Lung (tissue), 16 donors: ENCODE data around the gene GIT1. TPM values are rescaled to one million over a fixed set of nuclear protein-coding genes. Genes with fewer than 3 reads are reported as not detected.
A peak's percentile ranks its signal among the peaks of the same experiment; 100 is the strongest.

Source experiments
- ATAC-seq: fragments of 200-7000 bp; cut with Tn5 transposase; one replicate; pipeline ENCODE4 v1.9.1; 2020; ENCODE audit warnings: moderate number of reproducible peaks; ENCODE audit not compliant: insufficient read depth, low FRiP score
- DNase-seq, 3 donors: peaks; one replicate each; pipeline ENCODE4 v3.0.0-alpha.2; 2013 to 2017
- H3K27ac ChIP-seq, 2 donors: one replicate each; pipeline ENCODE4 v1.5.1; 2013; ENCODE audit warnings: mild to moderate bottlenecking in 2 of 2, moderate library complexity in 2 of 2, control low read depth in 1 of 2, inconsistent platforms in 1 of 2, low read depth in 1 of 2, low read length in 1 of 2
- H3K27me3 ChIP-seq, 3 donors: one replicate each; pipeline ENCODE4 v1.5.1; 2013; ENCODE audit warnings: low read length in 2 of 3; ENCODE audit not compliant: control insufficient read depth in 3 of 3, insufficient read depth in 3 of 3
- H3K36me3 ChIP-seq, 4 donors: one replicate each; pipeline ENCODE4 v1.5.1; 2013; ENCODE audit warnings: low read length in 4 of 4, mild to moderate bottlenecking in 1 of 4, moderate library complexity in 1 of 4; ENCODE audit not compliant: control insufficient read depth in 4 of 4, insufficient read depth in 4 of 4
- H3K4me1 ChIP-seq, 5 donors: one replicate each; pipeline ENCODE4 v1.5.1; 2013; ENCODE audit warnings: low read length in 5 of 5, mild to moderate bottlenecking in 2 of 5, moderate library complexity in 1 of 5; ENCODE audit not compliant: control insufficient read depth in 5 of 5, insufficient read depth in 5 of 5
- H3K4me3 ChIP-seq: one replicate; pipeline ENCODE4 v1.5.1; 2013; ENCODE audit warnings: mild to moderate bottlenecking, control low read depth, moderate library complexity
- H3K9ac ChIP-seq, 2 donors: one replicate each; pipeline ENCODE4 v1.5.1; 2013; ENCODE audit warnings: low read length in 2 of 2, control low read depth in 1 of 2; ENCODE audit not compliant: insufficient read depth in 1 of 2
- H3K9me3 ChIP-seq, 4 donors: one replicate each; pipeline ENCODE4 v1.5.1; 2013; ENCODE audit warnings: low read length in 3 of 4, mild to moderate bottlenecking in 1 of 4, moderate library complexity in 1 of 4; ENCODE audit not compliant: control insufficient read depth in 4 of 4, insufficient read depth in 3 of 4
- WGBS, 2 donors: extraction: QIAGEN DNeasy Blood & Tissue Kit; methylation state at CpG; one replicate each; pipeline ENCODE4 v1.1.7; 2013; 5-methylcytosine and 5-hydroxymethylcytosine counted together
- long read RNA-seq, 5 donors: transcript quantifications; one replicate each; lab custom pipeline, GENCODE V29; 2026
- polyA plus RNA-seq, 2 donors: library from polyadenylated mRNA; stranded (reverse); fragments of 200-250 nt; gene quantifications; one replicate each; pipeline ENCODE4 v1.2.1, GENCODE V29; 2013
- total RNA-seq, 2 donors: library from RNA; depleted of rRNA in 1 of 2; stranded (reverse); fragments of >200 nt in 1 of 2; gene quantifications; one replicate each; pipeline ENCODE4 v1.2.1, GENCODE V29; 2014 to 2021
- TF ChIP-seq, protein P1 (sequence below): IDR thresholded peaks from 2 replicates; pipeline ENCODE4 v1.5.1; 2012; ENCODE audit warnings: mild to moderate bottlenecking; ENCODE audit errors: control extremely low read depth, extremely low read depth
- donor health status: control.
- donor health status: control.
- donor health status: Bipolar disorder and iron deficiency.
- donor health status: healthy.
- donor health status: DM: yes; HTN: yes; CAD: no.

Gene GIT1
- 10 to 100 TPM; 44.0 to 49.9 TPM for total RNA-seq
- 10 to 100 TPM; 29.8 to 38.4 TPM for polyA plus RNA-seq
- long read RNA-seq, donor 1, transcript GIT1-201 (20 exons, 3,768 nt): major isoform, 9 of 10 reads
- long read RNA-seq, donor 1, partial matches to known transcripts: 0 of 10 reads
- long read RNA-seq, donor 1, other reads (novel, unspliced or antisense): 0 of 10 reads
- long read RNA-seq, donor 2, partial matches to known transcripts: 0 of 3 reads
- long read RNA-seq, donor 2, other reads (novel, unspliced or antisense): 0 of 3 reads
- long read RNA-seq, donor 3, partial matches to known transcripts: 0 of 1 reads
- long read RNA-seq, donor 3, other reads (novel, unspliced or antisense): 0 of 1 reads
- long read RNA-seq, donor 4, partial matches to known transcripts: 0 of 3 reads
- long read RNA-seq, donor 4, other reads (novel, unspliced or antisense): 0 of 3 reads
- long read RNA-seq, donor 5, partial matches to known transcripts: 11 of 14 reads
- long read RNA-seq, donor 5, other reads (novel, unspliced or antisense): 0 of 14 reads

- peaks cover 10 to 75% (median 31%) of the 10 kb centered on the region in 5 donors for H3K4me1 ChIP-seq
- TF ChIP-seq, protein P1, sequence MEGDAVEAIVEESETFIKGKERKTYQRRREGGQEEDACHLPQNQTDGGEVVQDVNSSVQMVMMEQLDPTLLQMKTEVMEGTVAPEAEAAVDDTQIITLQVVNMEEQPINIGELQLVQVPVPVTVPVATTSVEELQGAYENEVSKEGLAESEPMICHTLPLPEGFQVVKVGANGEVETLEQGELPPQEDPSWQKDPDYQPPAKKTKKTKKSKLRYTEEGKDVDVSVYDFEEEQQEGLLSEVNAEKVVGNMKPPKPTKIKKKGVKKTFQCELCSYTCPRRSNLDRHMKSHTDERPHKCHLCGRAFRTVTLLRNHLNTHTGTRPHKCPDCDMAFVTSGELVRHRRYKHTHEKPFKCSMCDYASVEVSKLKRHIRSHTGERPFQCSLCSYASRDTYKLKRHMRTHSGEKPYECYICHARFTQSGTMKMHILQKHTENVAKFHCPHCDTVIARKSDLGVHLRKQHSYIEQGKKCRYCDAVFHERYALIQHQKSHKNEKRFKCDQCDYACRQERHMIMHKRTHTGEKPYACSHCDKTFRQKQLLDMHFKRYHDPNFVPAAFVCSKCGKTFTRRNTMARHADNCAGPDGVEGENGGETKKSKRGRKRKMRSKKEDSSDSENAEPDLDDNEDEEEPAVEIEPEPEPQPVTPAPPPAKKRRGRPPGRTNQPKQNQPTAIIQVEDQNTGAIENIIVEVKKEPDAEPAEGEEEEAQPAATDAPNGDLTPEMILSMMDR: no peak
- peak; percentile 87 to 94 (median 88) for DNase-seq
These were observed at the start of gene GIT1 for GRCh38 chr17:29589524-29590410. GIT1 (minus strand) TSS chr17:29589648; CDS start chr17:29589378, 270 bp downstream.

GRCh38 chr17:29633886-29634285 is 44.4 kb upstream of the GIT1 start:
- H3K27me3 ChIP-seq: no peaks in the 10 kb centered on the region
- WGBS, 2 donors: 95 to 97% methylated on average over 3 of the region's 3 CpGs
- TF ChIP-seq, protein P1: no peak
- no peak for DNase-seq
- H3K9ac ChIP-seq: no peak overlapping the region
- H3K9me3 ChIP-seq: no peaks in the 10 kb centered on the region
- peaks cover 0 to 4% (median 0%) of the 10 kb centered on the region in 5 donors for H3K4me1 ChIP-seq
- no peak for ATAC-seq
- no peak overlapping the region for H3K27ac ChIP-seq
- no peak overlapping the region for H3K4me3 ChIP-seq
- peaks cover 17 to 36% (median 25%) of the 10 kb centered on the region in 4 donors for H3K36me3 ChIP-seq

More at GRCh38 chr17:29589524-29590410, at the start of gene GIT1:
- 5 to 7% methylated on average over 44 to 70 of the region's 70 CpGs for WGBS, 2 donors
- Histone ChIP-seq H3K27ac (peak within 1 kb of the TSS; percentile 82 to 92), H3K27me3 (no peaks in the 10 kb centered on the region), H3K36me3 (no peaks in the 10 kb centered on the region), H3K9ac (peak within 1 kb of the TSS in 1 of 2 donors; percentile 71), H3K9me3 (no peaks in the 10 kb centered on the region), H3K4me3 (peak within 1 kb of the TSS; percentile 80)
- ATAC-seq: peak; percentile 80

DNA sequence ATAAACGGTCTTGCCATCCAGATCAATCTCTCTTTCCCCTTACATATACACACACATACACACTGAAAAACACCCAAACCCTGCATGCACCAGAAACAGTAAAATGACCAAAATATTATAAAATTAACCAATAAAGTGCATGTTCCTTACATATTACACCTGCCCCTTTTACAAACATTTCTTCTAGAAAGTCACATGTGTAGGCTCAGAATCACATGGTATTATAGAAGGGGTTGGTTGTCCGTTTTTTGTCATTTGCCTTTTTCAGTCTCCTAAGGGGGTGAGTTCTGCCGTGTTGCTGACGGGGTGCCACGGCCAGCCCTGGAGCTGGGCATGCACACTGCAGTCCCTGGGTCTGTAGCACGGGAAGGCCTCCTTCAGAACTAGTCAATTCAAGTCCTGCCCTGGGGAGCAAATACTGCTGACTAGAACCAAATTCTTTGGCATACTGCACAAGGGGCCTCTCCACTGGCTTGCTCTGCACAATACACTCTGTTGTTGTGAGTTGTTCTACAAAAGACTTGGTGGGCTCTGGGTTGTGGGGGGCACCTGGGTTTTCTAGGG is 41.3 kb upstream of the GIT1 start:
- TF ChIP-seq, protein P1: no peak
- Histone ChIP-seq H3K27me3 (no peaks in the 10 kb centered on the region), H3K4me3 (no peak overlapping the region), H3K9ac (no peak overlapping the region), H3K36me3 (peaks cover 15 to 30% (median 19%) of the 10 kb centered on the region in 4 donors), H3K9me3 (no peaks in the 10 kb centered on the region), H3K4me1 (peaks cover 0 to 8% (median 0%) of the 10 kb centered on the region in 5 donors), H3K27ac (no peak overlapping the region)
- DNase-seq (no peak), ATAC-seq (no peak)
- 89 to 94% methylated on average over 6 of the region's 6 CpGs for WGBS, 2 donors
